RWPE2 (cell line): ENCODE measurements around the gene HOXD9.

Experiments
- ATAC-seq: fragments of 200-7000 bp; cut with Tn5 transposase; 3 replicates; pipeline ENCODE4 v1.9.1; 2021; ENCODE audit warnings: low read depth
- DNase-seq: peaks from one replicate; pipeline ENCODE4 v3.0.0-alpha.2; 2020; ENCODE audit warnings: low spot score
- H3K27ac ChIP-seq: fragments of 450-650 bp; 2 replicates; pipeline ENCODE4 v1.5.1; 2017; ENCODE audit warnings: mild to moderate bottlenecking; ENCODE audit not compliant: poor library complexity, severe bottlenecking
- H3K27me3 ChIP-seq: fragments of 250-450 bp; sonication (Bioruptor Pico); 2 replicates; pipeline ENCODE4 v1.5.1; 2021; ENCODE audit warnings: mild to moderate bottlenecking, moderate library complexity; ENCODE audit not compliant: insufficient read depth, poor library complexity, severe bottlenecking
- H3K36me3 ChIP-seq: fragments of 250-450 bp; sonication (Bioruptor Pico); 2 replicates; pipeline ENCODE4 v1.5.1; 2020; ENCODE audit warnings: low read depth, mild to moderate bottlenecking, moderate library complexity
- H3K4me1 ChIP-seq: fragments of 250-450 bp; sonication (Bioruptor Pico); 2 replicates; pipeline ENCODE4 v1.5.1; 2021; ENCODE audit warnings: mild to moderate bottlenecking, moderate library complexity; ENCODE audit not compliant: insufficient read depth, poor library complexity, severe bottlenecking
- H3K4me3 ChIP-seq: fragments of 250-450 bp; sonication (Bioruptor Pico); 2 replicates; pipeline ENCODE4 v1.5.1; 2021; ENCODE audit warnings: mild to moderate bottlenecking, moderate library complexity; ENCODE audit not compliant: severe bottlenecking
- H3K9me3 ChIP-seq: fragments of 250-450 bp; sonication (Bioruptor Pico); 2 replicates; pipeline ENCODE4 v1.5.1; 2021; ENCODE audit warnings: mild to moderate bottlenecking, moderate library complexity; ENCODE audit not compliant: severe bottlenecking
- CTCF ChIP-seq: fragments of 450-650 bp; IDR thresholded peaks from one replicate; pipeline ENCODE4 v1.5.1; 2017; ENCODE audit warnings: mild to moderate bottlenecking, moderate library complexity; ENCODE audit not compliant: poor library complexity, severe bottlenecking

HOXD9 gene

GRCh38 chr2:176151442-176152287, 29.1 kb downstream of the HOXD9 start, which contains the start of gene HOXD4:
HOXD4 (plus strand) TSS chr2:176151550; CDS start chr2:176151634, 84 bp downstream.
- no peak within 1 kb of the TSS for H3K4me3 ChIP-seq

GRCh38 chr2:176152350-176153181, 30.0 kb downstream of the HOXD9 start:
- H3K9me3 ChIP-seq, result no peaks in the 10 kb centered on the region
- no peak overlapping the region for H3K27ac ChIP-seq
- ATAC-seq (no peak), DNase-seq (no peak)
- H3K27me3 ChIP-seq, result peaks cover 3% of the 10 kb centered on the region
- no peaks in the 10 kb centered on the region for H3K4me1 ChIP-seq
- no peak overlapping the region for H3K4me3 ChIP-seq
- H3K36me3 ChIP-seq, result no peaks in the 10 kb centered on the region
- TF ChIP-seq CTCF, result no peak

More at GRCh38 chr2:176151442-176152287, 29.1 kb downstream of the HOXD9 start, which contains the start of gene HOXD4:
- DNase-seq (peak; percentile 44), ATAC-seq (no peak)
- no peak for TF ChIP-seq CTCF
- no peak within 1 kb of the TSS for H3K27ac ChIP-seq
- H3K4me1 ChIP-seq, result no peaks in the 10 kb centered on the region
- H3K9me3 ChIP-seq, result no peaks in the 10 kb centered on the region
- no peaks in the 10 kb centered on the region for H3K27me3 ChIP-seq
- no peaks in the 10 kb centered on the region for H3K36me3 ChIP-seq

DNA sequence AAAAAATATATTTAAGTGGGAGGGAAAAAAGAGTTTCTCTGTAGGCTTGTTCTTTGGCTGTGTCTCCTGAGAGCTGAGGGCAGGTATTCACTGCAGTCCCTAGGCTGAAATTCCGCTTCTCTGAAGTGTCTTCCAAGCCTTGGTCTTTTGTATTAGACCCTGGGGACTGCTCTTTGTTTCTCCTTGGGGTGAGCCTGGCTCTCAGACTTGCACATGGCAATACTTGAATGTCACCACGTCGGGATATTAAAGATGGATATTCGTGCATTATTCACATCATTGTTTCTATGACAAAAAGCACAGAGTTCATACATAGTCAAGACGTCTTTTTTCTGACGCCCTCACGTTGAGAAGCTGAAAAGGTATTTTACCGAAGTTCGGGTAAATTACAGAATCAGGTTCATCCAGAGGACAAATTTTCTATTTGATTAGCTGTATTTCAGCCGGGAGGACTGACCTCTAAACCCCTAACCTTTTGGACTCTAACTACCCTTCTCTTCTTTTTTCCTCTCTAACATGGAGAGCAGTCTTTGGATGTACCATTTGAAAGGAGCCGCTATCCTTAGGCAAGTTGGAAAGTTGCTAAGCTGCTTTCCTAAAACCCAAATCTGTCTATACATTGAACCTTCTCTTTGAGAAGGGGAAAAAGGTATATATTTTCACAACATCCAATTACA, 32.2 kb downstream of the HOXD9 start:
- Histone ChIP-seq H3K27ac (no peak overlapping the region), H3K4me1 (no peaks in the 10 kb centered on the region), H3K27me3 (peaks cover 15% of the 10 kb centered on the region), H3K36me3 (no peaks in the 10 kb centered on the region), H3K9me3 (no peaks in the 10 kb centered on the region), H3K4me3 (no peak overlapping the region)
- DNase-seq (no peak), ATAC-seq (no peak)
- TF ChIP-seq CTCF, result no peak

- DNase-seq (no peak), ATAC-seq (no peak)
- H3K27me3 ChIP-seq, result peaks cover 23% of the 10 kb centered on the region
- no peak overlapping the region for H3K4me3 ChIP-seq
- H3K4me1 ChIP-seq, result no peaks in the 10 kb centered on the region
- no peaks in the 10 kb centered on the region for H3K36me3 ChIP-seq
- TF ChIP-seq CTCF, result no peak
- H3K27ac ChIP-seq, result no peak overlapping the region
- H3K9me3 ChIP-seq, result no peaks in the 10 kb centered on the region
These were observed 33.0 kb downstream of the HOXD9 start for GRCh38 chr2:176155356-176156044.
